Esophagus (tissue), 2 donors: Measurements from ENCODE around the gene NRXN3. TPM values are rescaled to one million over a fixed set of nuclear protein-coding genes. Genes with fewer than 3 reads are reported as not detected.
"Not testable (repeated sequence)": the region's sequence is repeated elsewhere in the genome, so short reads cannot be mapped to it uniquely, and the experiment has no call there.

Experiments
- H3K27ac ChIP-seq, 2 donors: one replicate each; pipeline ENCODE4 v1.5.1; 2013; ENCODE audit warnings: low read depth in 2 of 2, mild to moderate bottlenecking in 2 of 2, inconsistent platforms in 1 of 2, low read length in 1 of 2, moderate library complexity in 1 of 2
- H3K27me3 ChIP-seq, 2 donors: one replicate each; pipeline ENCODE4 v1.6.1; 2013; ENCODE audit warnings: low read length in 2 of 2, control low read depth in 1 of 2, mild to moderate bottlenecking in 1 of 2; ENCODE audit not compliant: insufficient read depth in 2 of 2, control insufficient read depth in 1 of 2
- H3K36me3 ChIP-seq, 2 donors: one replicate each; pipeline ENCODE4 v1.6.1; 2013; ENCODE audit warnings: low read length in 1 of 2; ENCODE audit not compliant: control insufficient read depth in 2 of 2, insufficient read depth in 2 of 2
- H3K4me1 ChIP-seq, 2 donors: one replicate each; pipeline ENCODE4 v1.6.1; 2013; ENCODE audit warnings: low read length in 1 of 2; ENCODE audit not compliant: control insufficient read depth in 2 of 2, insufficient read depth in 2 of 2
- H3K4me3 ChIP-seq, 2 donors: one replicate each; pipeline ENCODE4 v1.5.1; 2013; ENCODE audit warnings: low read length in 2 of 2, mild to moderate bottlenecking in 2 of 2, low read depth in 1 of 2, moderate library complexity in 1 of 2
- H3K9me3 ChIP-seq, 2 donors: one replicate each; pipeline ENCODE4 v1.6.1; 2013; ENCODE audit warnings: mild to moderate bottlenecking in 2 of 2, low read depth in 1 of 2, low read length in 1 of 2, moderate library complexity in 1 of 2; ENCODE audit not compliant: control insufficient read depth in 2 of 2, insufficient read depth in 1 of 2
- WGBS, 2 donors: extraction: QIAGEN DNeasy Blood & Tissue Kit; methylation state at CpG; one replicate each; pipeline ENCODE4 v1.1.7; 2013; 5-methylcytosine and 5-hydroxymethylcytosine counted together
- polyA plus RNA-seq, 2 donors: library from polyadenylated mRNA; stranded (reverse); fragments of 200-250 nt; gene quantifications; one replicate each; pipeline ENCODE4 v1.2.3, GENCODE V29; 2013
- donor health status: healthy with polysubstance abuse.
- donor health status: Bipolar disorder and iron deficiency.

The NRXN3 gene
- polyA plus RNA-seq, 2 donors = 1.7 to 2.2 TPM

DNA sequence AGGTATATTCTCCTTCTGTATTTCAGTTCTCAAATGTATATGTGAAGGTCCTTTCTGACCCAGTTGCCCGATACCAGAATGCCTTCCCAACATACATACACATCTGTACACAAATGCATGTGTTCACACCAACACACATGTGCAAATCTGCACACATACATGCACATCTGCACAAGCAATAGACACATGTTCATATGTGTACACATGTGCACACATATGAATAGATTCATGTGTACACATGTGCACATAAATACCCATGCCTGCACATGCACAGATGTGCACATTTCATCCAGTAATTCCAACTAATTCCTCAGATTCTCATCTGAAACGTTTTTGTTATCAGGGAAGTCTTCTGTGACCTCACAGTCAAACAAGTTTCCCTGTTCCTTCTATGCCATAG, 933.6 kb downstream of the NRXN3 start:
- Histone ChIP-seq H3K4me3 (no peak overlapping the region), H3K9me3 (no peaks in the 10 kb centered on the region)
- 53 to 58% methylated on average over 2 of the region's 2 CpGs for WGBS, 2 donors

DNA sequence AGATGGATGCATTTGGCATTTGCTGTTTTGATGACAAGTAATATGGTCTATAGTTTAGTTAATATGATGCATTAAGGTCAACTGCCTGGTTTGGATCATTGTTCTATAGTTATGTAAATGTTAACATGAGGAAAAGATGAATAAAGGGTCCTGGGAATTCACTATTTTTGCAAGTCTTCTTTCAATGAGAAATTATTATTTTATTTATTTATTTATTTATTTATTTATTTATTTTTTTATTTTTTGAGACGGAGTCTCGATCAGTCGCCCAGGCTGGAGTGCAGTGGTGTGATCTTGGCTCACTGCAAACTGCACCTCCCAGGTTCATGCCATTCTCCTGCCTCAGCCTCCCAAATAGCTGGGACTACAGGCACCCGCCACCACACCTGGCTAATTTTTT, 940.4 kb downstream of the NRXN3 start:
- H3K27me3 ChIP-seq, H3K9me3 ChIP-seq, H3K27ac ChIP-seq, H3K4me1 ChIP-seq, H3K4me3 ChIP-seq, H3K36me3 ChIP-seq: not testable (repeated sequence)
- WGBS, 2 donors = 49 to 59% methylated on average over 4 of the region's 4 CpGs

More for the DNA sequence above, 933.6 kb downstream of the NRXN3 start:
- Histone ChIP-seq H3K4me1 (no peaks in the 10 kb centered on the region), H3K36me3 (no peaks in the 10 kb centered on the region), H3K27me3 (no peaks in the 10 kb centered on the region), H3K27ac (no peak overlapping the region)

DNA sequence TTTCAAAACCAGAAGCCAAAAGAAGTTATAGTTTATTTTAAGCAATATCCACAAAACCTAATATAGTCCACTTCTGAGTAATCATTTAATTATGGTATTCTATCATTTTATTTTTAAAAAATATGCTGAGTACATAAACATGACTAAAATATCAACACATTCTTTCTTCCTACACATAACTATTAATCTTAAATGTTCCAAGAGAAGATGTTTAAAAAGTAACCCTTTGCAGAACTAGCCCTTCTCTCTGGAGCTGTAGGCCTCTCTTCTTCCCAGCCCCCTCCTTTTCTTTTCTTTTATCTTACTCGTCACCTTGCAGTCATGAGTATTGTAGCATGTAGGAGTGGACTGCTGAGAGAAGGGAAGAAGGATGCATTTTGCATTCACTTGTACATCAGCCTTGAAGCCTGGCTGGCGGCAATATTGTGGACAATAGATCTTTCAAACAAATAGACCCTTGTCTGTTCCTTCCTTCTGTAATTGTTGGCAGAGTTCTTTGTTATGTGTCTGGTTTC, 941.9 kb downstream of the NRXN3 start:
- H3K4me1 ChIP-seq = no peaks in the 10 kb centered on the region
- H3K27me3 ChIP-seq = no peaks in the 10 kb centered on the region
- 8 to 24% methylated on average over 2 of the region's 2 CpGs for WGBS, 2 donors
- no peaks in the 10 kb centered on the region for H3K9me3 ChIP-seq
- no peak overlapping the region for H3K27ac ChIP-seq
- no peak overlapping the region for H3K4me3 ChIP-seq
- no peaks in the 10 kb centered on the region for H3K36me3 ChIP-seq

DNA sequence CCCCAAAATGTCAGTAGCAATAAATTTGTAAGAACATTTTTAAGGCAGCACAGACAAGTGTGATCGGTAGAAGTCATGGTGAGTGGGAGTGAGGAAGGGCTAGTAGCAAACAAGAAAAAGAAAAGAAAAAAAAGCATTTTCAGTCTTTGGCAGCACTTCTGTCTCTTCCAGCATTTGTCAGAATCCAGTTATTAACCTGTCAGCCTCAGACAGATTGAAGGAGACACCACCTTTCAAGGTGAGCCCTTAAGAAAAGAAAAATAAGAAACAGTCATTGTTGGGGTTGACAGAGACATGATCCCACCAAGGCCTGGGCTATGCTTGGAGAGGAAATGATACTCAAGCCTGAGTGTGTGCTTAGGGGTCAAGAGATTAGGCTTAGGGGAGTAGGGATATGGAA, 947.4 kb downstream of the NRXN3 start:
- H3K27me3 ChIP-seq = no peaks in the 10 kb centered on the region
- no peak overlapping the region for H3K4me3 ChIP-seq
- 84 to 89% methylated on average over 1 of the region's 1 CpG for WGBS, 2 donors
- no peaks in the 10 kb centered on the region for H3K4me1 ChIP-seq
- H3K36me3 ChIP-seq = no peaks in the 10 kb centered on the region
- no peaks in the 10 kb centered on the region for H3K9me3 ChIP-seq
- H3K27ac ChIP-seq = no peak overlapping the region

DNA sequence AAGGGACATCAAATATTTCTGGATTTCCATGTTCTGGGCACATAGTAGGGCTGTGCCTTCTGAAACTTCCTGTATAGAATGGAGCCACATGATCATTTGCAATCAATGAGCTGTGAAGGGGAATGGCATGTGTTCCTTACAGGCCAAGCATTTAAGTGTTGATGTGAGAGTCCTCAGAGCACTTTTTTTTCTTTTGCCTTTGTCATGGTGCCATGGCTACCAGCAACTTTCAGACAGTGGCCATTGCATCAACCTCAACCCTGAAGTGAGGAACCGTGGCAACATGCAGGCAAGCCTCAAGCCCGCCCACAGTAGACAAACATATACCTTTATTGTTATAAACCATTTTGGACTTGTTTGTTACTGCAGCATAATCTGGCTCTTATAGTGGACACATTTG, 948.1 kb downstream of the NRXN3 start:
- no peak overlapping the region for H3K4me3 ChIP-seq
- H3K27ac ChIP-seq = no peak overlapping the region
- H3K27me3 ChIP-seq = no peaks in the 10 kb centered on the region
- no peaks in the 10 kb centered on the region for H3K4me1 ChIP-seq
- H3K36me3 ChIP-seq = no peaks in the 10 kb centered on the region
- H3K9me3 ChIP-seq = no peaks in the 10 kb centered on the region
- 81 to 85% methylated on average over 2 of the region's 2 CpGs for whole genome bisulfite sequencing, 2 donors

DNA sequence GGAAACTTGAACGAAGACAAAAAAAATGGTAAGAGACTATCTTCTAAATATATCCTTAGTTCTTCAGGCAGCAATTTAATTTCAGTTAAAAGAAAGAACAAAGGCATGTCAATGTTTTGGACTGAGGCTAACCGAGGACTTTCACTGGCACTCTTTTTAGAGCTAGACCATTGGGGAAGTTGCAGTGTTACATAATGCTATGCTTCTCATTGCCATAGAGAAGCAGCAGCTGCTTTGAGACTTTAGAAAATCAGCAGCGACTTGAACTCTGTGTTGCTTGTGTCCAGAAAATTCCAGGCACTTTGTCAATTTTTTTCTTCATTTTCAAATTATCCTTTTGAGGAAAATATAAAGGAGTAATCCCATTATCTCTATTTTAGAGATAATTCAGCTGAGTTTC, 964.2 kb downstream of the NRXN3 start:
- 59 to 61% methylated on average over 3 of the region's 3 CpGs for WGBS, 2 donors
- H3K36me3 ChIP-seq = no peaks in the 10 kb centered on the region
- no peaks in the 10 kb centered on the region for H3K4me1 ChIP-seq
- H3K4me3 ChIP-seq = no peak overlapping the region
- no peaks in the 10 kb centered on the region for H3K27me3 ChIP-seq
- H3K9me3 ChIP-seq = peaks cover 0 to 3% of the 10 kb centered on the region in 2 donors
- H3K27ac ChIP-seq = no peak overlapping the region

DNA sequence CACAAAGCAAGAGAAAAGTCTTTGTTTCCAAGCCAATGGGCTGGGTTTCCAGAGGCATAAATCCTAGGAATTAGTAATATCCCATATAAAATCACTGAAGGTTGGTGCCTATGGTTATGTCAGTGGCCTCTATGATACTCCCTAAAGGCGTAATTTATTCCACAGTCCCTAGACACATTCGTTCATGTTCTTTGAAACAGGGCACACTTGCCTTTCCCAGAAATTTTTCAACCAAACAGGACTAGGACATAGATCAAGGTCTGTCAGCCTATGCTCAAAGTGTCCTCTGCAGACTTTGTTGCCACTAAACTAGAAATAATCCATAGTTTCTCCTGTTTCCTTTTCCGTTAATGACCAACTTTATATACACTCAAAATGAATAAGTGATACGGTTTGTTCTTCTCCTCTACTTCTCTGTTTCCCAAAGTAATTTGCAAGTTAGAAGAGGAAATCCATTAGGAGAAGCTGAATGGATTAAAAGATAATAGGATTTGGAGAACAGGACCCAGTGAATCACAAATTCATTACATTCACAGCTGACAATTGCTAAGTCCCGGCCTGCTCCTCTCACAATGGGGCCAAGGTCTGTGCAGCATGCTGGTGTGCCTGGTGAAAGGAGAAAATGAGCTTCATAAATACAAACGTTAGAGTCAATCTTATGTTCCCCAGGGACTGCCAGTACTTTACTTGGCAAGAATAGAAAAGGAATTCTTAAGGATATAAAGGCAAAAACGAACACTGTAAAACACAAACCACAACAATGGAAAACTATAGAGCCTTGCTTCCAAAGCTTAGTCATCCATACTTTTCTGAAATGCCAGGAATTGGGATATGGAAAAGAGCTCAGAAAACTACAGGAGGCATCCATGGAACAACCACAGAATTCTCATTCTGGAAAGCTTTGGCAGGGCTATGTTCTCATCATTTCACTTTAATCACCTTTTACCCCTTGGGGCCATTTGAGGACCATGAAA, 966.2 kb downstream of the NRXN3 start:
- Histone ChIP-seq H3K4me1 (no peaks in the 10 kb centered on the region), H3K9me3 (peaks cover 0 to 3% of the 10 kb centered on the region in 2 donors), H3K27ac (no peak overlapping the region), H3K36me3 (no peaks in the 10 kb centered on the region), H3K27me3 (no peaks in the 10 kb centered on the region), H3K4me3 (no peak overlapping the region)
- 54 to 66% methylated on average over 7 of the region's 7 CpGs for WGBS, 2 donors

DNA sequence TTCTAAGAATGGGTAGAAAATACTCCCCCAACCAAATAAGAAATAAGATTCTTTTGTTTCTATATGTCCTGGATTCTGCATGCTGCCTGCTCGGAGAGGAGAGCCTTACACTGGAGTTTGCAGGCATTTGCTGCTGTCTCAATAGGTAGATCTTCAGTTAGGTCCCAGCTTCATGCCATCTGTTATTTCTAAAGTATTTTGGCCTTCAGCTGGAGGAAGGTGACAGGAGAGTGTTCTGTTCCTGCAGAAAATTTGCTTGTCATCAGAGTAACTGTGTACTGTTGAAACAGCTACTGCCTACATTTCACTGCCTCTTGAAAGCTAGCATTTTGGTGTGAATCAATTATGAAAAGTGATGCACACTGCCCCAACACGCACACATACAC, 966.9 kb downstream of the NRXN3 start:
- no peaks in the 10 kb centered on the region for H3K27me3 ChIP-seq
- no peaks in the 10 kb centered on the region for H3K4me1 ChIP-seq
- H3K27ac ChIP-seq = no peak overlapping the region
- H3K4me3 ChIP-seq = no peak overlapping the region
- 75 to 90% methylated on average over 2 of the region's 2 CpGs for WGBS, 2 donors
- H3K9me3 ChIP-seq = peaks cover 0 to 3% of the 10 kb centered on the region in 2 donors
- no peaks in the 10 kb centered on the region for H3K36me3 ChIP-seq

DNA sequence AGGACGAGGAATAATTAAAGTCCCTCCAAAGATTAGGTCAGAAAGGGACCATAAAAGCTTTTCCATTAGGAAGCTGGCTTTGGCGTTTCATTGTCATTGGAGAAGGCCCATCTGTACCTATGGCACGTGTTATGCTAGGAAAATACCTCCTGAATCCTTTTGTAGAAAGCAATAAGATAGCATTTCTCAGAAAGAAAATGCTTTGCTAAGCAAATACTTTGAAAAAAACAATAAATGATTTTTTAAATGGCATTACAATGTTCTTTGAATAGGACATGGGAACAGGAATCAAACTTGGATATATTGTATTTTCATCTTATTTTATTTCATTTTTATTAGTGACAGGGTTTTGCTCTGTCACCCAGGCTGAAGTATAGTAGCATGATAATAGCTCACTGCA, 967.7 kb downstream of the NRXN3 start:
- H3K36me3 ChIP-seq = no peaks in the 10 kb centered on the region
- H3K9me3 ChIP-seq = peaks cover 0 to under 1% of the 10 kb centered on the region in 2 donors
- WGBS, 2 donors = 75 to 83% methylated on average over 3 of the region's 3 CpGs
- H3K27me3 ChIP-seq = no peaks in the 10 kb centered on the region
- H3K4me1 ChIP-seq = no peaks in the 10 kb centered on the region
- no peak overlapping the region for H3K27ac ChIP-seq
- no peak overlapping the region for H3K4me3 ChIP-seq

DNA sequence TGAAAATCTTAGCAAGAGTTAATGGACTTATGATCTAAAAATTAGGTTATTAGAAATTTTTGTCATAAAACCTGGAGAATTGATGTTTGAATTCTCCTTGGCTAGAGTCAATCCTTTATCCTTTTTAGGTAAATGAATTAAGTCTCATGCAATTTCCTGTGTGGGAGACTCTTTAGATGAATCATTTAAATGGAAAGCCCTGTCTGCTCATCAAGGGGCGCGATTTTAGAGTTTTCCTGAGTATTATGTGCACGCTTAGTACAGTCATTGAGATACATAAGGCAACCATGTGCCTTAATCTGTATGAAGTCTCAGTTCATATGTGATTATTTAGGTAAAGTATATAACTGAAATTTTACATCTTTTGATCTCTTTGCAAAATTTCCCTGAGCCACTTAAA, 974.7 kb downstream of the NRXN3 start:
- Histone ChIP-seq H3K27ac (no peak overlapping the region), H3K27me3 (no peaks in the 10 kb centered on the region), H3K36me3 (no peaks in the 10 kb centered on the region), H3K9me3 (no peaks in the 10 kb centered on the region), H3K4me3 (no peak overlapping the region), H3K4me1 (no peaks in the 10 kb centered on the region)
- WGBS, 2 donors = 90 to 91% methylated on average over 3 of the region's 3 CpGs
